GM23338 (cell line): ENCODE results near the gene RALGPS1. TPM values are rescaled to one million over a fixed set of nuclear protein-coding genes. Genes with fewer than 3 reads are reported as not detected.
A peak's percentile ranks its signal among the peaks of the same experiment; 100 is the strongest.

Source experiments
- ATAC-seq: fragments of 200-7000 bp; cut with Tn5 transposase; 3 replicates; pipeline ENCODE4 v1.9.1; 2020
- DNase-seq: peaks from one replicate; pipeline ENCODE4 v3.0.0-alpha.2; 2015; ENCODE audit warnings: low spot score
- H2AFZ ChIP-seq: fragments of 200-600 bp; sonication (generic); 2 replicates; pipeline ENCODE4 v1.8.0; 2016; ENCODE audit warnings: antibody characterized with exemption, mild to moderate bottlenecking, moderate library complexity
- H3F3A ChIP-seq: fragments of 200-600 bp; sonication (generic); replicated peaks from 2 replicates; pipeline ENCODE4 v1.8.0; 2017; ENCODE audit warnings: antibody characterized with exemption, mixed run types, low read depth
- H3K27ac ChIP-seq: fragments of 200-600 bp; sonication (generic); 2 replicates; pipeline ENCODE4 v1.6.1; 2016; ENCODE audit warnings: low read depth
- H3K27me3 ChIP-seq: fragments of 200-600 bp; sonication (generic); 2 replicates; pipeline ENCODE4 v1.8.0; 2016; ENCODE audit warnings: mild to moderate bottlenecking, mixed run types, moderate library complexity; ENCODE audit not compliant: insufficient read depth
- H3K36me3 ChIP-seq: fragments of 200-600 bp; sonication (generic); 2 replicates; pipeline ENCODE4 v1.8.0; 2016; ENCODE audit warnings: mild to moderate bottlenecking; ENCODE audit not compliant: insufficient read depth
- H3K4me1 ChIP-seq: fragments of 200-600 bp; sonication (generic); 2 replicates; pipeline ENCODE4 v1.8.0; 2016; ENCODE audit warnings: mild to moderate bottlenecking, moderate library complexity; ENCODE audit not compliant: insufficient read depth
- H3K4me2 ChIP-seq: fragments of 200-600 bp; sonication (generic); 2 replicates; pipeline ENCODE4 v1.7.1; 2017; ENCODE audit warnings: mixed run types
- H3K4me3 ChIP-seq: fragments of 200-600 bp; sonication (generic); 2 replicates; pipeline ENCODE4 v1.6.1; 2016; ENCODE audit warnings: mixed run types
- H3K79me2 ChIP-seq: fragments of 200-600 bp; sonication (generic); replicated peaks from 2 replicates; pipeline ENCODE4 v1.8.0; 2017; ENCODE audit warnings: mild to moderate bottlenecking; ENCODE audit not compliant: insufficient read depth
- H3K9me2 ChIP-seq: fragments of 200-600 bp; sonication (generic); 2 replicates; pipeline ENCODE4 v1.8.0; 2017; ENCODE audit not compliant: insufficient read depth
- H4K20me1 ChIP-seq: fragments of 200-600 bp; sonication (generic); replicated peaks from 2 replicates; pipeline ENCODE4 v1.8.0; 2017; ENCODE audit warnings: mild to moderate bottlenecking; ENCODE audit not compliant: insufficient read depth
- H3K27ac Mint-ChIP-seq: 2 replicates; pipeline ENCODE4 v1.8.0; 2020; ENCODE audit warnings: inconsistent platforms, mild to moderate bottlenecking, moderate library complexity, mixed read lengths
- H3K27me3 Mint-ChIP-seq: 3 replicates; pipeline ENCODE4 v1.8.0; 2022; ENCODE audit warnings: low read depth, mild to moderate bottlenecking, moderate library complexity, mixed read lengths, inconsistent platforms; ENCODE audit not compliant: insufficient read depth, poor library complexity
- H3K36me3 Mint-ChIP-seq: 3 replicates; pipeline ENCODE4 v1.8.0; 2021; ENCODE audit warnings: low read depth, mild to moderate bottlenecking, inconsistent platforms, moderate library complexity, mixed read lengths
- H3K4me1 Mint-ChIP-seq: 3 replicates; pipeline ENCODE4 v1.8.0; 2020; ENCODE audit warnings: mild to moderate bottlenecking, inconsistent platforms, mixed read lengths
- H3K4me3 Mint-ChIP-seq: 3 replicates; pipeline ENCODE4 v1.8.0; 2021; ENCODE audit warnings: moderate library complexity, mild to moderate bottlenecking, inconsistent platforms, mixed read lengths
- H3K9me3 Mint-ChIP-seq: 3 replicates; pipeline ENCODE4 v1.8.0; 2020; ENCODE audit warnings: moderate library complexity, mild to moderate bottlenecking, inconsistent platforms, mixed read lengths
- CREB1 ChIP-seq: fragments of 250-450 bp; sonication (Bioruptor Pico); IDR thresholded peaks from 2 replicates; pipeline ENCODE4 v1.5.0; 2020; ENCODE audit warnings: low read depth, mild to moderate bottlenecking, moderate library complexity
- CTCF ChIP-seq, 2 experiments: fragments of 200-600 bp in 1 of 2; sonication (generic) in 1 of 2; conservative IDR thresholded peaks; 2 replicates each; pipeline versions ENCODE4 v1.5.1 to v1.6.1; 2016 to 2017; ENCODE audit warnings: antibody characterized with exemption in 2 of 2, low read depth in 2 of 2, mild to moderate bottlenecking in 2 of 2, moderate library complexity in 1 of 2
- ETS1 ChIP-seq: IDR thresholded peaks from 2 replicates; pipeline ENCODE4 v1.6.1; 2016; ENCODE audit warnings: antibody characterized with exemption
- EZH2 ChIP-seq: fragments of 200-600 bp; sonication (generic); IDR thresholded peaks from one replicate; pipeline ENCODE4 v1.8.0; 2017; ENCODE audit warnings: antibody characterized with exemption, mild to moderate bottlenecking, low read depth; ENCODE audit not compliant: unreplicated experiment
- EZH2phosphoT487 ChIP-seq: fragments of 200-600 bp; sonication (generic); IDR thresholded peaks from one replicate; pipeline ENCODE4 v1.8.1; 2018; ENCODE audit warnings: antibody characterized with exemption; ENCODE audit not compliant: unreplicated experiment
- JUNB ChIP-seq: IDR thresholded peaks from one replicate; pipeline ENCODE4 v1.6.1; 2016; ENCODE audit warnings: antibody characterized with exemption; ENCODE audit not compliant: unreplicated experiment
- NANOG ChIP-seq: IDR thresholded peaks from 2 replicates; pipeline ENCODE4 v1.6.1; 2016; ENCODE audit warnings: antibody characterized with exemption, borderline replicate concordance
- POLR2AphosphoS5 ChIP-seq: IDR thresholded peaks from 2 replicates; pipeline ENCODE4 v1.6.1; 2016; ENCODE audit warnings: antibody characterized with exemption, low read depth
- REST ChIP-seq: IDR thresholded peaks from one replicate; pipeline ENCODE4 v1.6.1; 2018; ENCODE audit warnings: antibody characterized with exemption; ENCODE audit not compliant: unreplicated experiment
- STAT1 ChIP-seq: IDR thresholded peaks from one replicate; pipeline ENCODE4 v1.6.1; 2016; ENCODE audit warnings: antibody characterized with exemption; ENCODE audit not compliant: unreplicated experiment
- ZNF114 ChIP-seq: fragments of 250-450 bp; sonication (Bioruptor Pico); IDR thresholded peaks from 2 replicates; pipeline ENCODE4 v1.5.0; 2020; ENCODE audit warnings: mild to moderate bottlenecking, moderate library complexity
- ZNF331 ChIP-seq: fragments of 250-450 bp; sonication (Bioruptor Pico); IDR thresholded peaks from 2 replicates; pipeline ENCODE4 v1.5.0; 2020; ENCODE audit warnings: low read depth, mild to moderate bottlenecking, moderate library complexity
- ZNF462 ChIP-seq: fragments of 250-450 bp; sonication (Bioruptor Pico); IDR thresholded peaks from 2 replicates; pipeline ENCODE4 v1.5.0; 2020; ENCODE audit warnings: mild to moderate bottlenecking, moderate library complexity
- polyA plus RNA-seq: library from polyadenylated mRNA; unstranded; fragments of >200 nt; fragmentation: Nextera tagmentation; extraction: Ambion mirVana; gene quantifications from 2 replicates; pipeline ENCODE4 v1.2.1, GENCODE V29; 2016
- total RNA-seq: library from RNA; depleted of rRNA; stranded (reverse); fragments of >200 nt; shearing (Covaris generic); gene quantifications from 2 replicates; pipeline ENCODE4 v1.2.3, GENCODE V29; 2014

The RALGPS1 gene
- total and polyA plus RNA-seq, 2 experiments from 2014 or later = 18.2 to 57.1 TPM

DNA sequence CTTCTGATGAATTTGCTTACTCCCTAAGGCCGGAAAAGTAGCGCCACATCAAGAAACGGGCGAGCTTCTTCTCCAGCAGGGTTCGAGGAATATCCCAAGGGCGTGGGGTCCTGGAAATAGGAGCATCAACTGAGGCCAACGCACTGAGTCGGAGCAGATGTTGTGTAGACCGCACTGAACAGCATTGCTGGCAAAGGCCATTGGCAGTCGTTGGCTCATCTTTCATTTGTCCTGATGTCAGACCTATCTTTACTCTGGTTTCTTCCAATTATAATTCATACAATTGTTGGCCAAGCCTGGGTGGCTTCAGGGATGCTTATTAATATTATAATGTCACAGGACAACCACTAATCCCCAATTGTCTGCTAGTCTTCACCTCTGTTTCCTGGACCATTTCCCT, 27.7 kb upstream of the RALGPS1 start:
- H2AFZ ChIP-seq = no peak overlapping the region
- H4K20me1 ChIP-seq = peaks cover 19% of the 10 kb centered on the region
- peak overlapping the region; percentile 51; the same call in 1 of the 2 replicates for H3K27ac Mint-ChIP-seq

More for the DNA sequence above, 27.7 kb upstream of the RALGPS1 start:
- Histone ChIP-seq H3K79me2 (peaks cover 19% of the 10 kb centered on the region), H3K9me2 (no peaks in the 10 kb centered on the region), H3F3A (no peaks in the 10 kb centered on the region; the same call in 1 of the 2 replicates), H3K27ac (0 out of 2 replicates have a peak overlapping the region, but pooled peaks have one; percentile 45), H3K4me2 (no peak overlapping the region), H3K4me1 (peaks cover 11% of the 10 kb centered on the region; the same call in 1 of the 2 replicates), H3K4me3 (no peak overlapping the region), H3K36me3 (no peaks in the 10 kb centered on the region), H3K27me3 (no peaks in the 10 kb centered on the region)
- TF ChIP-seq ZNF331 (CRISPR knock-in tag) (no peak), NANOG (no peak), POLR2AphosphoS5 (no peak), EZH2 (no peak), CREB1 (CRISPR knock-in tag) (no peak), ZNF462 (no peak), STAT1 (no peak), ETS1 (no peak), JUNB (no peak), REST (no peak), EZH2phosphoT487 (no peak), ZNF114 (no peak), CTCF (conservative IDR thresholded peaks at IDR 0.05; ENCODE audit: low read depth in 2 of 2) (no peak)
- Mint-ChIP-seq H3K9me3 (no peaks in the 10 kb centered on the region), H3K4me3 (no peak overlapping the region), H3K36me3 (no peaks in the 10 kb centered on the region; the same call in 2 of the 3 replicates), H3K4me1 (peaks cover 28% of the 10 kb centered on the region), H3K27me3 (peaks cover 3% of the 10 kb centered on the region)
- ATAC-seq (no peak), DNase-seq (no peak)
